ENCODE results near the gene PLOD1. TPM values are rescaled to one million over a fixed set of nuclear protein-coding genes. Genes with fewer than 3 reads are reported as not detected.
"Not testable (repeated sequence)": the region's sequence is repeated elsewhere in the genome, so short reads cannot be mapped to it uniquely, and the experiment has no call there.

The PLOD1 gene
- total and polyA plus RNA-seq, 9 donors, result 118 to 243 (median 179) TPM

DNA sequence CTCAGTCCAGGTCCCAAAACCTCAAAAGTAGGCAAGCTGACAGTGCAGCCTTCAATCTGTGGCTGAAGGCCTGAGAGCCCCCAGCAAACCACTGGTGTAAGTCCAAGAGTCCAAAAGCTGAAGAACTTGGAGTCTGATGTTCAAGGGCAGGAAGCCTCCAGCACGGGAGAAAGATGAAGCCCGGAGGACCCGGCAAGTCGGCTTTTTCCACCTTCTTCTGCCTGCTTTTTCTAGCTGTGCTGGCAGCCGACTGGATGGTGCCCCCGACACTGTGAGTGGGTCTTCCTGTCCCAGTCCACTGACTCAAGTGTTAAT lies 23.6 kb upstream of the PLOD1 start:
- not testable (repeated sequence) for H3K36me3 ChIP-seq (ENCODE audit: control insufficient read depth, insufficient read depth, low read length); H3K27ac ChIP-seq (ENCODE audit: low read length); H3K27me3 ChIP-seq (ENCODE audit: control insufficient read depth, insufficient read depth, low read length); H3K4me3 ChIP-seq (ENCODE audit: low read length); DNase-seq; H3K9me3 ChIP-seq (replicated peaks; ENCODE audit: control insufficient read depth, low read depth, low read length); H3K4me1 ChIP-seq (ENCODE audit: control insufficient read depth, insufficient read depth, low read length)
- 75% methylated on average over 6 of the region's 6 CpGs for WGBS (ENCODE audit: insufficient coverage)

GRCh38 chr1:11912000-11912399 lies 22.5 kb upstream of the PLOD1 start:
- Histone ChIP-seq H3K36me3 (ENCODE audit: control insufficient read depth, insufficient read depth, low read length) (peaks cover 7% of the 10 kb centered on the region), H3K9me3 (replicated peaks; ENCODE audit: control insufficient read depth, low read depth, low read length) (no peaks in the 10 kb centered on the region), H3K27me3 (ENCODE audit: control insufficient read depth, insufficient read depth, low read length) (no peaks in the 10 kb centered on the region), H3K4me1 (ENCODE audit: control insufficient read depth, insufficient read depth, low read length) (peaks cover 6% of the 10 kb centered on the region), H3K4me3 (ENCODE audit: low read length) (no peak overlapping the region), H3K27ac (ENCODE audit: low read length) (no peak overlapping the region)
- DNase-seq, result no peak
- WGBS (ENCODE audit: insufficient coverage), result 90% methylated on average over 4 of the region's 7 CpGs

DNA sequence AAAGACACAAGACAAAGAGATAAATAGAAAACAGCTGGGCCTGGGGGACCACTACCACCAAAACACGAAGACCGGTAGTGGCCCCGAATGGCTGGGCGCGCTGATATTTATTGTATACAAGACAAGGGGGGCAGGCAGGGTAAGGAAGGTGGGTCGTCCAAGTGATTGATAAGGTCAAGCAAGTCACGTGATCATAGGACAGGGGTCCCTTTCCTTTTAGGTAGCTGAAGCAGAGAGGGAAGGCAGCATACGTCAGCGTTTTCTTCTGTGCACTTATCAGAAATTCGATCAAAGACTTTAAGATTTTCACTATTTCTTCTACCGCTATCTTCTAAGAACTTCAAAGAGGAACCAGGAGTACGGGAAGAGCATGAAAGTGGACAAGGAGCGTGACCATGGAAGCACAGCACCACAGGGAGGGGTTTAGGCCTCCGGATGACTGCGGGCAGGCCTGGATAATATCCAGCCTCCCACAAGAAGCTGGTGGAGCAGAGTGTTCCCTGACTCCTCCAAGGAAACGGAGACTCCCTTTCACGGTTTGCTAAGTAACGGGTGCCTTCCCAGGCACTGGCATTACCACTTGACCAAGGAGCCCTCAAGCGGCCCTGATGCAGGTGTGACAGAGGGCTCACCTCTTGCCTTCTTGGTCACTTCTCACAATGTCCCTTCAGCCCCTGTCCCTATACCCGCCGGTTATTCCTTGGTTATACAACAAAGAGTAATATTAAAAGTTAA lies 21.9 kb upstream of the PLOD1 start:
- H3K36me3 ChIP-seq (ENCODE audit: control insufficient read depth, insufficient read depth, low read length); H3K4me3 ChIP-seq (ENCODE audit: low read length); H3K4me1 ChIP-seq (ENCODE audit: control insufficient read depth, insufficient read depth, low read length); H3K27ac ChIP-seq (ENCODE audit: low read length); DNase-seq; H3K27me3 ChIP-seq (ENCODE audit: control insufficient read depth, insufficient read depth, low read length); H3K9me3 ChIP-seq (replicated peaks; ENCODE audit: control insufficient read depth, low read depth, low read length): not testable (repeated sequence)
- WGBS (ENCODE audit: insufficient coverage), result 56% methylated on average over 14 of the region's 21 CpGs

DNA sequence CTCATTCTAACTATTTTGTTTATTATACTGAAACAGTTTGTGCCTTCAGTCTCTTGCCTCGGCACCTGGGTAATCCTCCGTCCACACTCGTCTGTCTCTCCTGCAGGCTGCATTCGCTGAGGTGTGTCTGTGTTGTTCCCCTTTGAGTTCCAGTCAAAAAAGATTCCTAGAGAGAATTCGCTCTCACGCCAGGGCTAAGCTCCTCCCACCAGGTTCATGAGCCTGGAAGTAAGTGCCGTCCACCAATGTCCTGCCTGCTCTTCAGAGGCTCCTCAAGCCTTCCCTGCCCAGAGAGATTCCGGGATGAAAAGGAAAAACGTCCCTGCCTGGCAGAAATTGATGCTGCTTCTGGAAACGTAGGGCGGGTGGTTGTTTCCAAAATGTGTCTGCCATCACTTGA lies 21.2 kb upstream of the PLOD1 start:
- Histone ChIP-seq H3K36me3 (ENCODE audit: control insufficient read depth, insufficient read depth, low read length) (peaks cover 12% of the 10 kb centered on the region), H3K9me3 (replicated peaks; ENCODE audit: control insufficient read depth, low read depth, low read length) (no peaks in the 10 kb centered on the region), H3K27ac (ENCODE audit: low read length) (no peak overlapping the region), H3K4me3 (ENCODE audit: low read length) (no peak overlapping the region), H3K27me3 (ENCODE audit: control insufficient read depth, insufficient read depth, low read length) (no peaks in the 10 kb centered on the region), H3K4me1 (ENCODE audit: control insufficient read depth, insufficient read depth, low read length) (peaks cover 6% of the 10 kb centered on the region)
- DNase-seq, result no peak
- 39% methylated on average over 10 of the region's 11 CpGs for WGBS (ENCODE audit: insufficient coverage)

DNA sequence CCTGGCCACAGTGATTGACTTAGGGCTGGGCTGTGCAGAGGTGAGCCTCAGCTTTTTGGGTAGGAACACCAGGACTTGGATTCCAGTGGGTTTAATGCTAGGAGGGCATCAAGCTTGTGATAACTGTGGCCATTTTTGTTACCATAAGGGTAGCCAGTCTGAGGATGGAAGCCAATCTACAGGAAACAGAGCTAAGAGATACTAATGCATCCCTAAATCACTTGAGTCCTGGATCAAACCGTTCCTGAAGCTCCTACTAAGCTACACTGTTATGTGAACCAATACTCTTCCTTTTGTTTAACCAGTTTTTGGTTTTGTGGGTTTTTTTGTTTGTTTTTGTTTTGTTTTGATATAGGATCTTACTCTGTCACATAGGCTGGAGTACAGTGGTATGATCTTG lies 20.5 kb upstream of the PLOD1 start:
- no peak overlapping the region for H3K4me3 ChIP-seq (ENCODE audit: low read length)
- no CpG with 5 or more reads among the region's 1 CpG for WGBS (ENCODE audit: insufficient coverage)
- H3K9me3 ChIP-seq (replicated peaks; ENCODE audit: control insufficient read depth, low read depth, low read length), result no peaks in the 10 kb centered on the region
- DNase-seq, result no peak
- H3K27me3 ChIP-seq (ENCODE audit: control insufficient read depth, insufficient read depth, low read length), result no peaks in the 10 kb centered on the region
- peaks cover 5% of the 10 kb centered on the region for H3K4me1 ChIP-seq (ENCODE audit: control insufficient read depth, insufficient read depth, low read length)
- no peak overlapping the region for H3K27ac ChIP-seq (ENCODE audit: low read length)
- peaks cover 18% of the 10 kb centered on the region for H3K36me3 ChIP-seq (ENCODE audit: control insufficient read depth, insufficient read depth, low read length)

- 49% methylated on average over 10 of the region's 14 CpGs for WGBS (ENCODE audit: insufficient coverage)
- Histone ChIP-seq H3K27ac (ENCODE audit: low read length) (no peak overlapping the region), H3K4me1 (ENCODE audit: control insufficient read depth, insufficient read depth, low read length) (peaks cover 23% of the 10 kb centered on the region), H3K4me3 (ENCODE audit: low read length) (no peak overlapping the region), H3K36me3 (ENCODE audit: control insufficient read depth, insufficient read depth, low read length) (peaks cover 60% of the 10 kb centered on the region), H3K27me3 (ENCODE audit: control insufficient read depth, insufficient read depth, low read length) (no peaks in the 10 kb centered on the region), H3K9me3 (replicated peaks; ENCODE audit: control insufficient read depth, low read depth, low read length) (no peaks in the 10 kb centered on the region)
- peak; percentile 77 for DNase-seq
Measured at GRCh38 chr1:11918799-11919519, 15.6 kb upstream of the PLOD1 start.

GRCh38 chr1:11919621-11920020 lies 14.9 kb upstream of the PLOD1 start:
- DNase-seq, result no peak
- no peaks in the 10 kb centered on the region for H3K27me3 ChIP-seq (ENCODE audit: control insufficient read depth, insufficient read depth, low read length)
- H3K4me3 ChIP-seq (ENCODE audit: low read length), result no peak overlapping the region
- peaks cover 64% of the 10 kb centered on the region for H3K36me3 ChIP-seq (ENCODE audit: control insufficient read depth, insufficient read depth, low read length)
- H3K9me3 ChIP-seq (replicated peaks; ENCODE audit: control insufficient read depth, low read depth, low read length), result no peaks in the 10 kb centered on the region
- WGBS (ENCODE audit: insufficient coverage), result no CpG with 5 or more reads among the region's 11 CpGs
- peaks cover 30% of the 10 kb centered on the region for H3K4me1 ChIP-seq (ENCODE audit: control insufficient read depth, insufficient read depth, low read length)
- no peak overlapping the region for H3K27ac ChIP-seq (ENCODE audit: low read length)

- H3K27ac ChIP-seq (ENCODE audit: low read length), result no peak overlapping the region
- no peaks in the 10 kb centered on the region for H3K9me3 ChIP-seq (replicated peaks; ENCODE audit: control insufficient read depth, low read depth, low read length)
- H3K4me1 ChIP-seq (ENCODE audit: control insufficient read depth, insufficient read depth, low read length), result peaks cover 35% of the 10 kb centered on the region
- no peaks in the 10 kb centered on the region for H3K27me3 ChIP-seq (ENCODE audit: control insufficient read depth, insufficient read depth, low read length)
- 74% methylated on average over 11 of the region's 12 CpGs for WGBS (ENCODE audit: insufficient coverage)
- no peak overlapping the region for H3K4me3 ChIP-seq (ENCODE audit: low read length)
- H3K36me3 ChIP-seq (ENCODE audit: control insufficient read depth, insufficient read depth, low read length), result peaks cover 66% of the 10 kb centered on the region
- DNase-seq, result no peak
Measured at GRCh38 chr1:11920239-11920903, 14.1 kb upstream of the PLOD1 start.

DNA sequence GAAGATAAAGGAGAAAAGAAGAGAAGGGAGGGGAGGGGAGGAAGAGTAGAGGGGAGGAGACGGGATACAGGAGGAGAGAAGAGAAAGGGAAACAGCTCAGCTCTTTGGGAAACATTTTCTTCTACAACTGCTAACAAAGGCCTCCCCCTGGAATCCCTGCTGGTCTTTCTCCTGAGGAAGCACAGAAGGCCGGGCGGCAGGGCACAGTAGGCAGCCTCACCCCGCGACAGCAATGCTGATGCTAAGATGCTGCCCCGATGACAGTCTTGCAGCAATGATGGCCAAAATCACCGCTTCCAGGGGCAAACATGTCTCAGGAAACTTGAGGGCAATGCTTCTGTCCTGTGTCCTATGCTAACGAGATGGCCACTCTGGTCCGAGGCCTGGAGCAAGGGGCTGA lies 13.5 kb upstream of the PLOD1 start:
- H3K4me1 ChIP-seq (ENCODE audit: control insufficient read depth, insufficient read depth, low read length), result peaks cover 35% of the 10 kb centered on the region
- DNase-seq, result no peak
- no peak overlapping the region for H3K27ac ChIP-seq (ENCODE audit: low read length)
- 87% methylated on average over 8 of the region's 9 CpGs for whole genome bisulfite sequencing (ENCODE audit: insufficient coverage)
- no peaks in the 10 kb centered on the region for H3K27me3 ChIP-seq (ENCODE audit: control insufficient read depth, insufficient read depth, low read length)
- H3K4me3 ChIP-seq (ENCODE audit: low read length), result no peak overlapping the region
- H3K36me3 ChIP-seq (ENCODE audit: control insufficient read depth, insufficient read depth, low read length), result peaks cover 66% of the 10 kb centered on the region
- H3K9me3 ChIP-seq (replicated peaks; ENCODE audit: control insufficient read depth, low read depth, low read length), result no peaks in the 10 kb centered on the region

- no peak for DNase-seq
- Histone ChIP-seq H3K9me3 (replicated peaks; ENCODE audit: control insufficient read depth, low read depth, low read length) (no peaks in the 10 kb centered on the region), H3K4me1 (ENCODE audit: control insufficient read depth, insufficient read depth, low read length) (peaks cover 48% of the 10 kb centered on the region), H3K36me3 (ENCODE audit: control insufficient read depth, insufficient read depth, low read length) (peaks cover 53% of the 10 kb centered on the region), H3K27me3 (ENCODE audit: control insufficient read depth, insufficient read depth, low read length) (no peaks in the 10 kb centered on the region), H3K27ac (ENCODE audit: low read length) (no peak overlapping the region), H3K4me3 (ENCODE audit: low read length) (no peak overlapping the region)
- WGBS (ENCODE audit: insufficient coverage), result 89% methylated on average over 12 of the region's 24 CpGs
Measured at GRCh38 chr1:11923069-11923826, 11.3 kb upstream of the PLOD1 start.
